Cardiac fibroblast (primary cell): ENCODE measurements around the gene ATG16L1.

Source experiments
- DNase-seq, 2 donors: peaks; one replicate each; pipeline versions ENCODE4 v3.0.0 to v3.0.0-alpha.2; 2010; ENCODE audit warnings: low read depth in 2 of 2
- H3K4me3 ChIP-seq, 2 donors: replicated peaks in 1 of 2; 1 replicate in 1 of 2; 2 replicates in 1 of 2; pipeline ENCODE4 v1.5.1; 2011; ENCODE audit warnings: low read depth in 2 of 2, low read length in 2 of 2, mild to moderate bottlenecking in 2 of 2, moderate library complexity in 1 of 2
- TF ChIP-seq, protein P1 (sequence below): IDR thresholded peaks from one replicate; pipeline ENCODE4 v1.5.1; 2011; ENCODE audit warnings: low read depth, mild to moderate bottlenecking, low read length, inconsistent platforms

Gene ATG16L1

DNA sequence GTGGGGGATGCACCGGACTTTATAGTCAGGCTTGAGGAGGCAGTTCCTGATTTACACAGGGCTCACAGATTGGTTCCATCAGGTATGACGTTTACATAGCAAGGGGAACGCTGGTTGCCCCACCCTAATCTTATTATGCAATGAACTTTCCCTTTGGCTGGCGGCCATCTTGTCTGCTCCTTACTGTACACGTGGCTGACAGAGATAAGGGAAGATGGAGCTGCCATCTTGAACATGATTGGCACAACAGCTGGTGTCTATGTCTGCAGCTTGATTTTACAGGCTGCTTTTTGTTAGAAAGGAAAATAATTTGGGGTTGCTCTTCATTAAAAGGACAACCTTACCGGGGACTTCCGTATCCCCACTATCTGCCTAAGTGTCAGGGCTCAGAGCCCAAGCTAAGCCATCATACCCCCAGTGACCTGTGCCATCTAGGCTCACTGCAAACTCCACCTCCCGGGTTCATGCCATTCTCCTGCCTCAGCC is 33.5 kb upstream of the ATG16L1 start:
- DNase-seq, result peak; percentile 25 to 42
- no peak overlapping the region for H3K4me3 ChIP-seq
- TF ChIP-seq, protein P1, sequence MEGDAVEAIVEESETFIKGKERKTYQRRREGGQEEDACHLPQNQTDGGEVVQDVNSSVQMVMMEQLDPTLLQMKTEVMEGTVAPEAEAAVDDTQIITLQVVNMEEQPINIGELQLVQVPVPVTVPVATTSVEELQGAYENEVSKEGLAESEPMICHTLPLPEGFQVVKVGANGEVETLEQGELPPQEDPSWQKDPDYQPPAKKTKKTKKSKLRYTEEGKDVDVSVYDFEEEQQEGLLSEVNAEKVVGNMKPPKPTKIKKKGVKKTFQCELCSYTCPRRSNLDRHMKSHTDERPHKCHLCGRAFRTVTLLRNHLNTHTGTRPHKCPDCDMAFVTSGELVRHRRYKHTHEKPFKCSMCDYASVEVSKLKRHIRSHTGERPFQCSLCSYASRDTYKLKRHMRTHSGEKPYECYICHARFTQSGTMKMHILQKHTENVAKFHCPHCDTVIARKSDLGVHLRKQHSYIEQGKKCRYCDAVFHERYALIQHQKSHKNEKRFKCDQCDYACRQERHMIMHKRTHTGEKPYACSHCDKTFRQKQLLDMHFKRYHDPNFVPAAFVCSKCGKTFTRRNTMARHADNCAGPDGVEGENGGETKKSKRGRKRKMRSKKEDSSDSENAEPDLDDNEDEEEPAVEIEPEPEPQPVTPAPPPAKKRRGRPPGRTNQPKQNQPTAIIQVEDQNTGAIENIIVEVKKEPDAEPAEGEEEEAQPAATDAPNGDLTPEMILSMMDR, result no peak

DNA sequence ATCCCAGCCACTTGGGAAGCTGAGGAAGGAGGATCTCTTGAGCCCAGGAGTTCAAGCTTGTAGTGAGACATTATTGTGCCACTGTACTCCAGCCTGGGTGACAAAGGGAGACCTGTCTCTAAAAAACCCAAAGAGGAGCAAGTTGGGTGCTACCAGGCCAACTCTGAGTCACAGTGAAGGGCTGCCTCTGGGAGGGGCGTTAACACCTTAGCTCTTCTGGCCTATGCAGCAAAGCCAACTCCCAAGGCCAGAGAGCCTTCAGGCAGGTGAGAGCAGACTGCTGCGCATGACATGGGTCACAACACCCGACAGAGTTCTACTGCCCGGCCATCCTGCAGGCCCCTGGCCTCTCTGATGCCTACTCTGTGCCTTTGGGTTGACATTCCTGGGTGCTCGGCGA is 32.6 kb upstream of the ATG16L1 start:
- no peak overlapping the region for H3K4me3 ChIP-seq
- TF ChIP-seq, protein P1, result no peak
- no peak for DNase-seq

DNA sequence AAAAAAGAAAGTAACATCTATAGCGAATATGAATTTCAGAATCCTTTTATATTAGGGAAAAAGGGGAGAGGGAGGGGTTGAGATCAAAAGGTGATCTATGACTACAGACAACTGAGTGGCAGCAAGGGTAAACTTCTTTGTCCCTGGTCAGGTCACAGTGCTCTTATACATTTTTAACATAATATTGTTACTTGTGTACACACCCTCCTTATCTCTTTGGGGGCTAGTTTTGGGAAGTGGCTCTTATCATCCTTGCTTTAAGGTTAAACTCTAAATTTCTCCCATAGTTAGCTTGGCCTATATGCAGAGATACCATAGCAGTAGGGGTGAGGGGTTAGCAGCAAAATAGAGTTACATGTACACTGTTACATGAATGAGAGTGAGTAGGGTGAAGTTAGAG is 31.6 kb upstream of the ATG16L1 start:
- TF ChIP-seq, protein P1, result no peak
- no peak for DNase-seq

DNA sequence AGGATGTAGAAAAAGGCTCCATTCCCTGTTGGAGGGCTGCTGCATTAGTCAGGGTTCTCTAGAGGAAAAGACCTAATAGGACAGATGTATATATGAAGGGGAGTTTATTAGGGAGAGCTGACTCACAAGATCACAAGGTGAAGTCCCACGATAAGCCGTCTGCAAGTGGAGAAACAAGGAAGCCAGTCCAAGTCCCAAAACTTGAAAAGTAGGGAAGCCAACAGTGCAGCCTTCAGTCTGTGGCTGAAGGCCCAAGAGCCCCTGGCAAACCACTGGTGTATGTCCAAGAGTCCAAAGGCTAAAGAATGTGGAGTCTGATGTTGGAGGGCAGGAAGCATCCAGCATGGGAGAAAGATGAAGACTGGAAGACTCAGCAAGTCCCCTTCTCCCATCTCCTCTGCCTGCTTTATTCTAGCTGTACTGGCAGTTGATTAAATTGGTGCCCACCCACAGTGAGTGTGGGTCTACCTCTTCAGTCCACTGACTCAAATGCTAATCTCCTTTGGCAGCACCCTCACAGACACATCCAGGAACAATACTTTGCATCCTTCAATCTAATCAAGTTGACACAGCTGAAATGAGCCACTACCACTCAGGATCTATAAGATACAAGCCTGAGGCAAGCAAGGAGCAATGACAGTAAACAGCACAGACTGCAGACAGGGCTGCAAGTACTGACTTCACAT is 30.0 kb upstream of the ATG16L1 start:
- H3K4me3 ChIP-seq, result no peak overlapping the region
- DNase-seq, result peak; percentile 24 to 77
- TF ChIP-seq, protein P1, result no peak

More for the DNA sequence above, 31.6 kb upstream of the ATG16L1 start:
- no peak overlapping the region for H3K4me3 ChIP-seq

DNA sequence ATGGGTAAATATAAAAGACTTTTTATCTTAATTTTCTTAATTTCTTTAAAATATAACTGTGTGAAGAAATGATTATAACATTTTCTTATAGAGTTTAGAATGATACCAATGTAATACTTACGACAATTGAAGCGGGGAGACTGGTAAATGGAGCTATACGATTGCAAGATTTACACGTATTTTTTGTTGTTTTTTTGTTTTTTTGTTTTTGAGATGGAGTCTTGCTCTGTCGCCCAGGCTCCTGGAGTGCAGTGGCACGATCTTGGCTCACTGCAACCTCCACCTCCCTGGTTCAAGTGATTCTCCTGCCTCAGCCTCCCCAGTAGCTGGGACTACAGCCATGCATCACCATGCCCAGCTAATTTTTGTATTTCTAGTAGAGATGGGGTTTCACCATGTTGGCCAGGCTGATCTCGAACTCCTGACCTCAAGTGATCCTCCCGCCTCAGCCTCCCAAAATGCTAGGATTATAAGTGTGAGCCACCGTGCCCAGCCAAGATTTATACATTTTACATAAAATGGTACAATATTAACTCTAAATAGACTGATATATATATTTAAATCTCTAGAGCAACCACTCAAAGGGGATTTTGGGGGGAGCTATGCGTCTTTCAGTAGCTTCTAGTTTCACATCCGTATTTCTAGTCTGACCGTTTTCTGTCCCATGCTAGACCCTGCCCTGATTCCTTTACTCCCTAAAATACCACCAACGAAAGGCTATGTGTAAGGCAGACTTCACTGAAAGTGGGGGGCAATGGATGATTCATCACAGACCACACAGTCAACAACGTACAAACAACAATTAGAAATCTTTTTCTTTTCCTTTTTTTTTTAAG is 28.2 kb upstream of the ATG16L1 start:
- TF ChIP-seq, protein P1, result no peak
- DNase-seq, result no peak
- H3K4me3 ChIP-seq, result no peak overlapping the region

DNA sequence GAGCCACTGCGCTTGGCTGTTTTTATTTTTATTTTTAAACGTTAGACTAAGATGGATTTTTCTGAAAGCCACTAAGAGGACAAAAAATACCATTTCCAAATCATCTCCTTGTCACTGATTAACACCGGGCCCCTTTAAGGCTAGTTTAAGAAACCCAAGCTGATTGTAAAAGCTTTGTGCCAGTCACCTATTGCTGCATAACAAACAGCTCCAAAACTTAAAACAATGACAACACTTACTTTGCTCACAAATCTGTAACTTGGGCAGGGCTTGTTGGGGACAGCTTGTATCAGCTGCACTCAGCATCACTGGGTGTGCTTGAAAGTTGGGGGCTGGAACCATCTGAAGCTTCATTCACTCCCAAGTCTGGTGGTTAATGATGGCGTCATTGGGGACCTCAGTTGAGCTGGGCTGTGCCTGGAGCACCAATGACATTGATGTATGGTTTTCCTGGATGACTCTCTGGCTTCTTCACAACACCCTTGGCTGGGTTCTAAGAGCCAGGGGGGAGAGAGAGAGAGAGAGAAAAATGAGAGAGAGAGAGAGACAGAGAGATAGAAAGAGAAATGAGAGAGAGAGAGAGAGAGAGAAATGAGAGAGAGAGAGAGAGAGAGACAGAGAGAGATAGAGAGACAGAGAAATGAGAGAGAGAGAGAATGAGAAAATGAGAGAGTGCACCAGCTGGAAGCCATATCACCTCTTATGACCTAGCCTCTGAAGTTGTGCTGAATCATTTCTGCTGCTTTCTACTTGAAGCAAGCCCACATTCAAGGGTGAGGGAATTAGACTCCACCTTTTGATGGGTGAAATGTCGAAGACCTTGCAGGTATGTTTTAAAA is 26.0 kb upstream of the ATG16L1 start:
- TF ChIP-seq, protein P1, result no peak
- no peak overlapping the region for H3K4me3 ChIP-seq
- DNase-seq, result no peak
